ENCODE measurements around the gene ATP10A. TPM values are rescaled to one million over a fixed set of nuclear protein-coding genes. Genes with fewer than 3 reads are reported as not detected.

The ATP10A gene
- total RNA-seq, 4 donors from 2014 or later = 1.6 to 8.2 (median 3.7) TPM

GRCh38 chr15:25890529-25890928 lies 27.4 kb upstream of the ATP10A start:
- intact Hi-C loops (cut with DNase I; ENCODE audit: low total_unique reads) = no loop called here
- TF ChIP-seq CTCF (IDR thresholded peaks at IDR 0.05) (no peak), POLR2A (IDR thresholded peaks at IDR 0.05) (no peak)
- WGBS, 2 donors = 32 to 36% methylated on average over 5 of the region's 5 CpGs
- no peak overlapping the region for H3K4me3 ChIP-seq (ENCODE audit: low read depth, poor library complexity, severe bottlenecking)
- no peak for DNase-seq (ENCODE audit: low spot score in 2 of 2)

GRCh38 chr15:25887870-25888269 lies 24.7 kb upstream of the ATP10A start:
- no peak for DNase-seq (ENCODE audit: low spot score in 2 of 2)
- 80 to 85% methylated on average over 3 of the region's 3 CpGs for WGBS, 2 donors

GRCh38 chr15:25886498-25887140 lies 23.5 kb upstream of the ATP10A start:
- DNase-seq (ENCODE audit: low spot score in 2 of 2) = peak in 1 of 2 donors; percentile 85
- TF ChIP-seq POLR2A (IDR thresholded peaks at IDR 0.05) (no peak), CTCF (IDR thresholded peaks at IDR 0.05) (no peak)
- intact Hi-C loops (cut with DNase I; ENCODE audit: low total_unique reads) = no loop called here
- H3K4me3 ChIP-seq (ENCODE audit: low read depth, poor library complexity, severe bottlenecking) = no peak overlapping the region
- WGBS, 2 donors = 35 to 40% methylated on average over 7 of the region's 7 CpGs

More at GRCh38 chr15:25887870-25888269, 24.7 kb upstream of the ATP10A start:
- no peak for TF ChIP-seq POLR2A (IDR thresholded peaks at IDR 0.05)
- no peak for TF ChIP-seq CTCF (IDR thresholded peaks at IDR 0.05)
- intact Hi-C loops (cut with DNase I; ENCODE audit: low total_unique reads) = no loop called here
- no peak overlapping the region for H3K4me3 ChIP-seq (ENCODE audit: low read depth, poor library complexity, severe bottlenecking)

GRCh38 chr15:25884370-25884769 lies 21.2 kb upstream of the ATP10A start:
- intact Hi-C loops (cut with DNase I; ENCODE audit: low total_unique reads) = no loop called here
- peak in 1 of 2 donors; percentile 59 for DNase-seq (ENCODE audit: low spot score in 2 of 2)

GRCh38 chr15:25883463-25884259 lies 20.5 kb upstream of the ATP10A start:
- TF ChIP-seq POLR2A (IDR thresholded peaks at IDR 0.05) (no peak), CTCF (IDR thresholded peaks at IDR 0.05) (no peak)
- whole genome bisulfite sequencing, 2 donors = 53 to 70% methylated on average over 5 to 6 of the region's 6 CpGs

More at GRCh38 chr15:25884370-25884769, 21.2 kb upstream of the ATP10A start:
- WGBS, 2 donors = 36 to 58% methylated on average over 5 of the region's 5 CpGs
- H3K4me3 ChIP-seq (ENCODE audit: low read depth, poor library complexity, severe bottlenecking) = no peak overlapping the region
- TF ChIP-seq POLR2A (IDR thresholded peaks at IDR 0.05) (no peak), CTCF (IDR thresholded peaks at IDR 0.05) (no peak)

More at GRCh38 chr15:25883463-25884259, 20.5 kb upstream of the ATP10A start:
- intact Hi-C loops (cut with DNase I; ENCODE audit: low total_unique reads) = no loop called here
- no peak overlapping the region for H3K4me3 ChIP-seq (ENCODE audit: low read depth, poor library complexity, severe bottlenecking)
- no peak for DNase-seq (ENCODE audit: low spot score in 2 of 2)
